Brain microvascular endothelial cell (primary cell): Measurements from ENCODE around the gene CLEC16A.

Experiments
- DNase-seq: peaks from one replicate; pipeline ENCODE4 v3.0.0-alpha.2; 2020
- H3K27ac ChIP-seq: fragments of 250-450 bp; sonication (Bioruptor Pico); 2 replicates; pipeline ENCODE4 v1.5.1; 2020; ENCODE audit warnings: mild to moderate bottlenecking, moderate library complexity
- H3K27me3 ChIP-seq: fragments of 250-450 bp; sonication (Bioruptor Pico); replicated peaks from 2 replicates; pipeline ENCODE4 v1.5.1; 2020; ENCODE audit warnings: mild to moderate bottlenecking
- H3K36me3 ChIP-seq: fragments of 250-450 bp; sonication (Bioruptor Pico); replicated peaks from 2 replicates; pipeline ENCODE4 v1.5.1; 2020; ENCODE audit warnings: mild to moderate bottlenecking
- H3K4me3 ChIP-seq: 2 replicates; pipeline ENCODE4 v1.5.1; 2011; ENCODE audit warnings: low read depth, mild to moderate bottlenecking, control low read depth, low read length, moderate library complexity
- CTCF ChIP-seq: IDR thresholded peaks from 2 replicates; pipeline ENCODE4 v1.5.1; 2011; ENCODE audit warnings: low read depth, mild to moderate bottlenecking, moderate library complexity, low read length, control low read depth, inconsistent platforms; ENCODE audit errors: missing control alignments
- in situ Hi-C: cut with HindIII; loops from 2 replicates; pipeline ENCODE4 v1.10.0; 2017; ENCODE audit warnings: low sequenced_read_pairs, low pct_ligation_motif_present

The CLEC16A gene

GRCh38 chr16:11121083-11121608 is 176.8 kb downstream of the CLEC16A start:
- in situ Hi-C loops, result no loop called here
- no peak for TF ChIP-seq CTCF
- Histone ChIP-seq H3K27me3 (no peaks in the 10 kb centered on the region), H3K27ac (no peak overlapping the region), H3K36me3 (no peaks in the 10 kb centered on the region), H3K4me3 (no peak overlapping the region)
- no peak for DNase-seq

- in situ Hi-C loops, result no loop called here
Observed at GRCh38 chr16:11121914-11122692, 177.7 kb downstream of the CLEC16A start.

GRCh38 chr16:11123666-11124065 is 179.3 kb downstream of the CLEC16A start:
- in situ Hi-C loops, result no loop called here
- TF ChIP-seq CTCF, result no peak
- no peak overlapping the region for H3K4me3 ChIP-seq
- no peaks in the 10 kb centered on the region for H3K36me3 ChIP-seq
- DNase-seq, result no peak
- no peak overlapping the region for H3K27ac ChIP-seq
- H3K27me3 ChIP-seq, result no peaks in the 10 kb centered on the region

More at GRCh38 chr16:11121914-11122692, 177.7 kb downstream of the CLEC16A start:
- no peak for TF ChIP-seq CTCF
- no peak overlapping the region for H3K4me3 ChIP-seq
- H3K36me3 ChIP-seq, result no peaks in the 10 kb centered on the region
- DNase-seq, result no peak
- no peak overlapping the region for H3K27ac ChIP-seq
- H3K27me3 ChIP-seq, result no peaks in the 10 kb centered on the region

- Histone ChIP-seq H3K27ac (no peak overlapping the region), H3K27me3 (no peaks in the 10 kb centered on the region), H3K4me3 (no peak overlapping the region), H3K36me3 (no peaks in the 10 kb centered on the region)
- TF ChIP-seq CTCF, result no peak
- in situ Hi-C loops, result no loop called here
- no peak for DNase-seq
Observed at GRCh38 chr16:11125936-11126335, 181.6 kb downstream of the CLEC16A start.

- in situ Hi-C loops, result no loop called here
- no peak for DNase-seq
Observed at GRCh38 chr16:11126399-11127054, 182.2 kb downstream of the CLEC16A start.

More at GRCh38 chr16:11126399-11127054, 182.2 kb downstream of the CLEC16A start:
- Histone ChIP-seq H3K27ac (no peak overlapping the region), H3K36me3 (no peaks in the 10 kb centered on the region), H3K27me3 (no peaks in the 10 kb centered on the region), H3K4me3 (no peak overlapping the region)
- TF ChIP-seq CTCF, result no peak
